C4-2B (cell line): ENCODE results near the gene KDM1B.

Experiments used
- H3K27ac ChIP-seq: fragments of 450-650 bp; 2 replicates; pipeline ENCODE4 v1.5.1; 2017
- CTCF ChIP-seq: fragments of 450-650 bp; conservative IDR thresholded peaks from 2 replicates; pipeline ENCODE4 v1.5.1; 2017; ENCODE audit warnings: mild to moderate bottlenecking
- ZFX ChIP-seq: fragments of 450-650 bp; IDR thresholded peaks from 2 replicates; pipeline ENCODE4 v1.6.1; 2017

KDM1B gene

GRCh38 chr6:18237167-18237566 is 81.9 kb downstream of the KDM1B start:
- no peak overlapping the region for H3K27ac ChIP-seq
- TF ChIP-seq ZFX: no peak
- no peak for TF ChIP-seq CTCF

DNA sequence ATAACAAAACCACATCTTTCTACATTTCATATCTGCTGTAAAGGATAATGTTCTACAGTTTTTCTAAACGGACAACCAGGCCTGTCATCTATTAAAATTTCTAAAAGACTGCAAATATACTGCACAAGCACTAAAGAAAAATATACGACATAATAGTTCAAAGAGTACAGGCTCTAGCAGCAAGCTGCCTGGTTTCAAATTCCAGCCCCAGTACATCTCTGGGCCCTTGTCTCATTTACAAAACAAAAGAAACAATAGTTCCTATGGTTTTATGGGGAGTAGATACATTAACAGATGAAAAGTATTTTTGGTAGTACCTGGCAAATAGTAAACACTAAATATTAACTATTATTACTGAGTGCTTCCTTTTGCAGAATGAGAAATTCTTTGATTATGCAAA is 85.0 kb downstream of the KDM1B start:
- TF ChIP-seq CTCF: no peak
- TF ChIP-seq ZFX: no peak
- H3K27ac ChIP-seq: no peak overlapping the region

GRCh38 chr6:18241208-18242038 is 86.2 kb downstream of the KDM1B start:
- no peak overlapping the region for H3K27ac ChIP-seq
- TF ChIP-seq ZFX (no peak), CTCF (no peak)

GRCh38 chr6:18242062-18242851 is 87.0 kb downstream of the KDM1B start:
- H3K27ac ChIP-seq: no peak overlapping the region
- TF ChIP-seq ZFX (no peak), CTCF (no peak)

- H3K27ac ChIP-seq: no peak overlapping the region
- no peak for TF ChIP-seq ZFX
- TF ChIP-seq CTCF: no peak
Observed at GRCh38 chr6:18243302-18243893, 88.2 kb downstream of the KDM1B start.

GRCh38 chr6:18244251-18244650 is 89.0 kb downstream of the KDM1B start:
- TF ChIP-seq ZFX (no peak), CTCF (no peak)
- no peak overlapping the region for H3K27ac ChIP-seq

- TF ChIP-seq CTCF (no peak), ZFX (no peak)
- H3K27ac ChIP-seq: no peak overlapping the region
Observed at GRCh38 chr6:18245079-18245478, 89.9 kb downstream of the KDM1B start.
